ENCODE results near the gene AHCYL1.

DNA sequence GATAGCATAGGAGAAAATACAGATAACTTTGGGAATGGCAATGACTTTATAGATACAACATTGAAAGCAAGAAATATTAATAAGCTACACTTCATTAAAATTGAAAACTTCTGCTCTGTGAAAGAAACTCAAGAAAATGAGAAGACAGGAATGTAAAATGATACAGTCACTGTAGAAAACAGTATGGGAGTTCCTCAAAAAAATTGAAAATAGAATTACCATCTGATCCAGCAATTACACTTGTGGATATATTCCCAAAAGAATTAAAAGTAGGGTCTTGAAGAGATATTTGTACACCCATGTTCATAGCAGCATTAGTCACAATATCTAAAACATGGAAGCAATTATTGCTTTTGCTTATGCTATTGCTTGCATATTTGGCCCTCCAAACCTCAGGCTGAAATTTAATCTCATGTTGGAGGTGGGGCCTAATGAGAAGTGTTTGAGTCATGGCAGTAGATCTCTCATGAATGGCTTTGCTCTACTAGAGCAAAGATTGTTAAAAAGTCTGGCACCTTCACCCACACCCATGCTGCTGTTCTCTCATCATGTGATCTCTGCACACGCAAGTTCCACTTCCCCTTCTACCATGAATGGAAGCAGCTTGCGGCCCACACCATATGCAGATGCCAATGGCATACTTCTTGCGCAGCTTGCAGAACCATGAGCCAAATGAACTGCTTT, 15.3 kb upstream of the AHCYL1 start:
- TF ChIP-seq, protein P1, sequence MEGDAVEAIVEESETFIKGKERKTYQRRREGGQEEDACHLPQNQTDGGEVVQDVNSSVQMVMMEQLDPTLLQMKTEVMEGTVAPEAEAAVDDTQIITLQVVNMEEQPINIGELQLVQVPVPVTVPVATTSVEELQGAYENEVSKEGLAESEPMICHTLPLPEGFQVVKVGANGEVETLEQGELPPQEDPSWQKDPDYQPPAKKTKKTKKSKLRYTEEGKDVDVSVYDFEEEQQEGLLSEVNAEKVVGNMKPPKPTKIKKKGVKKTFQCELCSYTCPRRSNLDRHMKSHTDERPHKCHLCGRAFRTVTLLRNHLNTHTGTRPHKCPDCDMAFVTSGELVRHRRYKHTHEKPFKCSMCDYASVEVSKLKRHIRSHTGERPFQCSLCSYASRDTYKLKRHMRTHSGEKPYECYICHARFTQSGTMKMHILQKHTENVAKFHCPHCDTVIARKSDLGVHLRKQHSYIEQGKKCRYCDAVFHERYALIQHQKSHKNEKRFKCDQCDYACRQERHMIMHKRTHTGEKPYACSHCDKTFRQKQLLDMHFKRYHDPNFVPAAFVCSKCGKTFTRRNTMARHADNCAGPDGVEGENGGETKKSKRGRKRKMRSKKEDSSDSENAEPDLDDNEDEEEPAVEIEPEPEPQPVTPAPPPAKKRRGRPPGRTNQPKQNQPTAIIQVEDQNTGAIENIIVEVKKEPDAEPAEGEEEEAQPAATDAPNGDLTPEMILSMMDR (IDR thresholded peaks at IDR 0.05) = no peak
- TF ChIP-seq EP300 (IDR thresholded peaks at IDR 0.05) = no peak
- no peak for TF ChIP-seq POLR2A (IDR thresholded peaks at IDR 0.05)

Measured in sigmoid colon (tissue), 4 donors.